HG03045 (cell line): ENCODE results near the gene CCDC141.

Experiments
- ATAC-seq: cut with Tn5 transposase; IDR thresholded peaks from one replicate; pipeline ENCODE4 v1.9.1; 2021; ENCODE audit warnings: mild to moderate bottlenecking, moderate library complexity; ENCODE audit not compliant: unreplicated experiment

Gene CCDC141

DNA sequence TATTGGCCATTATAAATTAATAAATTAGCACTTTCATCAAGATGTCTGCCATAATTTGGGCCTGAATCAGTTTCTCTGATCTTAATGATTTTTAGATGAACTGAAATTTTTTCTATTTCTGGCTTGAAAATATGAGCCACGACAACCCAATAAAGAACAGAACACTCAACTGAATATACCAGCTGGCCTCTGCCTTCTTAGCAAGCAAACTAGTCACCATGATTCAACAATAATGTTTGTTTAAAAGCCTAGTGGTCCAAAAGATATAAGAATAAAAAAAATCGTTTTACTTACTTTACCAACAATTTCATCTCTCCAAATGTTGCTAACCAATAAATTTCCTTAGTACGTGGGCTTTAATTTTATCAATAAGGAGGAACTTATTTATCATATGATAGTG lies 176.0 kb downstream of the CCDC141 start:
- no peak for ATAC-seq

DNA sequence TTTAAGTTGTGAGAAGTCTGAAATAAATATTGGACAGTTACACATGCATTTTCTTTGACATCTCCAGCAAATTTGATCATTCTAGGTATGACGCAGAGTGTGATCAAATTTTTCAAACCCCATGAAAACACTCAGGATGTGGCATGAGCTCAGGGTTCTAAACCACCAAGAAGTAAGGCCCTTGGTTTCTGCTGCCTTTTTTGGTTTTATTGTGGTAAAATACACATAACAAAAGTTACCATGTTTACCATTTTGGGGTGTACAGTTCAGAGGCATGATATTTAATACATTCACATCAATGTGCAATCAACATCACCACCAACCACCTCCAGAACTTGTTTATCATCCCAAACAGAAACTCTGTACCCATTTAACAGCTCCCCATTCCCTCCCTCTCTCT lies 178.4 kb downstream of the CCDC141 start:
- no peak for ATAC-seq

DNA sequence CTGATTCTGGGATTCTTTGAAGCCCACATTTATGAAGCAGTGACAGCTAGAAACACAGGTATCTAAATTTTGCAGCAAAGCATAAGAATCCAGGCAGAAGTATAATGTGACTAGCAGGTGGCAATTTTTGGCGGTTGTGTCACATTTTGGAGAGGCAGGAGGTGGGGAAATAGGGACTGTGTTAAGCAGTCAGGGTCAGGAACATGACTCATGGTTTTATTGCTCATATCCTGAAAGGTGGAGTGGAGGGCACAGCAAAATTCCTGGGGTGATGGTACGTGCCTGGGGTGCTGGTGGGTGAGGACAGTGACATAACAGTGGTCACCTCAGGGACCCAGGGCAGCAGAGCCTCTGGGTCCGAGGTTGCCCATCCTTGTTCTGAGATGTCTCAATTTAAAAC lies 179.2 kb downstream of the CCDC141 start:
- ATAC-seq = no peak

DNA sequence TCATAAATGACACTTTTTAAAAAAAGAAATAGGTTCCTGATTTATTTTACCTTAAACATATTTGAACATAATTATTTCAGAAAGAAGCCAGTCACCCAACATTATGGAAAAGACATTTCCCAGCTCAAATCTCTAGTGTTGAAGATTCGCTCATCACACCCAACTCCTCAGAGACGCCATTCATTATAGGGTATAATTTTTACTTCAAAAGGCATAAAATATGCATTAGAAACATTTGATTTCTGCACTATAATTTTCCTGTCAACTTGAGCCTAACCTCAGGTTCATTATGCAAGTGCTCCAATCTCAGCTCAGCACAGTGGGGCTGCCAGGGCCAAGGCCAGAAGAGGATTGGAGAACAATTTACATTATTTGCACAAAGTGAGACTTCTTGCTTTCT lies 183.9 kb downstream of the CCDC141 start:
- ATAC-seq = no peak

DNA sequence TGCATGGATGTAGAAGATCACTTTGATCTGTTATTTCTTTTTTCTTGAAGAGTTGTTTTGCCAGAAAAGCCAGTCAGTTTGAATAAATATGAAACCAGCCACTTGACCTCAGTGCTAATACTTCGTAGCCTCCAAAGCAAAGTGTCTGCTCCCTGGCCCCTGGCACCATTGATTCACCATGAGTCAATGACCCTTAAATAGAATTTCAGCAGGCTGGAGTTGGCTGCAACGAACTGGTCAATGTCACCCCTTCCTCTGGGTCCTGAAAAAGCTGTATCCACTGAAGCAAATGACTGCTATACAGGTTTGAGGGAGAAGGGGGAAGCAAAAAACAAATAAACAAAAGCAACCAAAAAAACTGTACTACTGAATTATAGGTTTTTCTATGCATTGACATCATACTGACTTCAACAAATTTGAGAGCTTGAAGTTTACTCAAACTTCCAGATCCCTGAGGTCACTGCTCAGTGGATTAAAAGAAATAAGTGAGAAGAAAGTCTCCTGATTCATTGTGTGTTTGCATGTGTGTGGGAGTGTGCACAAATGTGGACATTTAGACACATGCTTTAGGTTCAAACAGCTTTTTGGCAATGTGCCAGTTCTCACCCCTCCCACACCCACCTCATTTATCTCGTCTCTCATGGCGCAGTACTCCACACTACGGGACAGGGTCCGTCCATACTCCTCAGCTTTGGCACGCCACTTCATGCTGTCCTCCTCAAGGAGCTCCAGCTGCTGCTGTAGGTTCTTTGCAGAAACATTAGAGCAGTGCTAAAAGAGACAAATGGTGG lies 184.6 kb downstream of the CCDC141 start:
- no peak for ATAC-seq

DNA sequence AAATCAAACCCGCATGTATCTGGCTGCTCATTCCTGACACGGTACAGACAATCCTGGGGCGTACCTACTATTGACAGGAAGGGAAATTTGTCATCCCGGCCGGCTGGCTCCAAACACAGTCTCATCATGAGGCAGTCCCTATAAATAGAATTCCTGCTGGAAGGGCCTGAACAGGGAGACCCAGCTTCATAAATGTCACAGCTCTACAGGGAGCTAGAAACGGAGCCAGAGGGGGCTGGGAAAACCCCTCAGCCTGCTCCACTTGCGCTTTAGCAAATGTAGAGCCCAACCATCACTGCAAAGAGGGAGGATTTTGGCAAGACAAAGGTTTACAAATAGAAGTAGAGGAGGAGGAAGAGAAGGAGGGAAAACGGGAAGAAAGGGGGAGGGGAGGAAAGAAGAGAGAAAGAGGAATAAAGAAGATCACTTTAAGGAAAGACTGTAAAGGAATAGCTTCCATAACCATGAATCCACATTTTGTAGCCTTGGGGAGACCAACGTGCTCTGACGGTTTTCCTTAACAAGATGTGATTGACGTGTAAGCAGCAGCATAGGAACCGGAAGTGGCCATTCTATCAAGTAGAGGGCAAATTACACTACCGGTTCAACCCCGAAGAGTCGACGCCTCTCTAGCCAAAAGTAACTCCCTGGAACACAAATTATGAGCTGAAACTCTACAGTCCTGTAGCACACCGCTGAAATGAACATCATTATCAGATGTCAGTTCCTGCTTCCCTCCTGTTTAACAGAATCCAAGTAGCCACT lies 185.9 kb downstream of the CCDC141 start:
- no peak for ATAC-seq

DNA sequence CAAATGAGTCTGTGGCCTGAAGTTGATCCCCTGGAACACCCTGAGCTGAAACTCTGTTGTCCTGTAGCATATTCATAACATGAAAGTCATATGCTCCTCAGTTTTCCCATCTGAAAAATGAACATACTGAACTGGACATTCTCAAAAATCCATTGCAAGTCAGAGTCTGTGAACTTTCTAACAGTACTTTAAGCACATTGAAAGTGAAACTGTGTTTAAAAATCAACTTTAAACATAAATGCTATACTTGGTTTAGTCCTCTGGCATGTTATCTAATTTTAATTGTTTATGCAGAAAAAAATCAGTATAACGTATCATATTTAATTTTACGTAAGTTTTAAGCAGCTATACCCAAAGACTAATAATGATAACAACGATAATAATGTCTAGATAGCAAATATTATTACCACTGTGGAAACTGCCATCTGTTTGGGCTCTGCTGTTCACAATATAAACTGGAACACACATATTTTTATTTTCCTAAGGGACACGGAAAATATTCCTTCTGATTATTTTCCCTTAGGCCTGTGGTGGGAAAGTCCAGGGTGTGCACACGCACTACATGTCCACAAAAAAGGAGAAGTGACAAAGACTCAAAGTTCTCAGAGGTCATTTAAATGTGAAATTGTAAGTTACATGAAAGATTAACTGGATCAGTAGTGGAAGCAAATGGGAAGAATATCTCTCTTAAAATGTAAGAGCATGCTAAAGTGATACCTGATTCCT lies 186.6 kb downstream of the CCDC141 start:
- no peak for ATAC-seq

DNA sequence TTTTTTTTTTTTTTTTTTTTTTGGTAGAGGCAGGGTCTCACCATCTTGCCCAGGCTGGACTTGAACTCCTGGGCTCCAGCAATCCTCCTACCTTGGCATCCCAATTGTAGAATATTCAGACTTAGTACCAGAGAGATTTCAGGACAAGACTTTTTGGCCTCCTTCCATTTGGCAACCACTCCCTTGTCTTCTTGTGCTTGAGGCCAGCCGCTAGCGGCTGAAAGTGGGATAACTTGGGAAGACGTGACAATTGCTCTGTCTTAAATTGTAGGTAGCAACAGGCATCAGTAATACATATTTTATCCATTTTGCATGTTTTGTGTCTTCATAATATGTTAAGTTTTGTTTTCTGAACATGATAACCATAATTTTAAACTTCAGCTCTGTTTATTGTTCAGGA lies 189.4 kb downstream of the CCDC141 start:
- ATAC-seq = no peak

DNA sequence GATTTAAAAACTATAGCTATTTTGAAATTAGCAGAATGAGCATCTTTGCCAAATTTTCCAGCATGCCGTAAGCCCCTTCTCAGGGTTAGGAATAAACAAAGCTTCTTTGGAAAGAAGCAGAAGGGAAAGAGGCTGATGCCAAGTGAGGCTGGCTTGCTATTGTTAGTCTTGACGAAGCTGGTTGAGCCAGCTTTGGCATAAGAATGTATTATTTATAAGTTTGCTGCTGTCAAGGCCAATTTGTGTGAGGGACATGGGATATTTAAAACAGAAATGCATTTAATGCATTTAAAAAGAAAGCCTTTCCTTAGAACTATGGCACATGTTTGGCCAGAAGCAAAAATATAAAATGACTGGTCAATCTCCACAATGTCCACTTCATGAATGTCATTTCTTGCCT lies 190.2 kb downstream of the CCDC141 start:
- ATAC-seq = no peak

DNA sequence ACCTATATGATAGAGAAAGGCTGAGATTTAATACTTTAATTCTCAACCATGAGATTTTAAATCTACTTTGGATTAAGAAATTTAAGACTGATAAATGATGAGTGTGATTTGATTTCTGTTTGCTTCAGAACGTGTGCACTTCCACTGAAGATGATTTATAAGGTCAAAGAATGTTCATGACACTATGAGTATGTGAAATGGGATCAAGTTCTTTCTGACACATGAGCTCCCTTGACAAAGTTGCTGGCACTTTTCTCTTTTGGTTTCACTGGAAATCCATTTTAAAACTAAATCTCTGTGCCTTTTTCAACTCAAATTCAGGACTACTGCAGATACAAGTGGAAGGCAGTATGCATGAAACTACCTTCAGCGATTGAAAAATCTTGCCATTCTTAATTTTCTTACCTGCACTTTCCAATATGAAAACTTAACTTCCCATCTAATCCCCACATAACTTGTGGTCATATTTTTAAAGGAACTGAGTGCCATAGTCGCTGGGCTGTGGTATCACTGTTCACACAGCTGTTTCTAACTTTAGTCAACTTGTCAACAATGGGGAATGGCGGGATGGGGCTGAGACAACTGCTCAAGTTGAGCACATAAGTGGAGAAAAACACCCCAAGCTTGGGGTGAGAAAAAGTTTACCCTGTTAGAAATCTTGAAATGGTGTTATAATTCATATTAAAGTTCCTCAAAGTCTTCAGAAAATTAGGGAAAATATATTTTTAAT lies 190.9 kb downstream of the CCDC141 start:
- ATAC-seq = no peak

DNA sequence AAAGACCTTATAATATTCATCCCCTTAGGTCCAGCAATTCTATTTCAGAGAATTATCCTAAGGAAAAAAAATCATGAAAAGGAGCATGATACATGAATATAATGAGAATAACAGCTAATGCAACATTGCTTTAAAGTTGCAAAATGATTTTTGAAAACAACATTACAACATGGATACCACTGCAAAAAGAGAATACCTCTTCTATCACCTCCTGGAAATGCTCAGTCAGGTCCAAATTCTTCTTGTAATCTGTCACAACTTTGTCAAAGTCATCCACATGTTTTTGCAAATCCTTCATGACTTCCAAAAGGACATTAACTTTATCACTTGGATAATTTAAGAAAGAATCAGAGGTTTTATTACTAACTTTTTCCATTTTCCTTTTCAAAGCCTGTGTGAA lies 194.8 kb downstream of the CCDC141 start:
- no peak for ATAC-seq

DNA sequence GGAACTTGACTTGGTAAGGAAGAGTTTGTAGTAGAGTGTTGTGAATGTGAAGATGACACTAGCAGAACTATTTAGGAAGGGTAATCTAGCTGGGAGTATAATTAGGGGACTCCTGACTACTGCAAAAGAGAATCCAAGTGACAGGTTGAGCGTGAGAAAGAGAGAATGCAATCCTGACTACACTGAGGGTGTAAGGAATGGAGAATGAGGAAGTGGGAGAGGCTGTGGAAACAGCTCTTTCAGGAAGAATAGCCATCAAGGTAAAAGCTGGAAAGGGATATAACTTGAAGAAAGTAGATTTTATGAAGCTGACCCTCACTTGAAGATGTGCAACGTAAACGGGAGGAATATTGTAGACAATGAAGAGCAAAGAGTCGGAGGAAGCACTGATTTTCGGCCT lies 201.6 kb downstream of the CCDC141 start:
- no peak for ATAC-seq

DNA sequence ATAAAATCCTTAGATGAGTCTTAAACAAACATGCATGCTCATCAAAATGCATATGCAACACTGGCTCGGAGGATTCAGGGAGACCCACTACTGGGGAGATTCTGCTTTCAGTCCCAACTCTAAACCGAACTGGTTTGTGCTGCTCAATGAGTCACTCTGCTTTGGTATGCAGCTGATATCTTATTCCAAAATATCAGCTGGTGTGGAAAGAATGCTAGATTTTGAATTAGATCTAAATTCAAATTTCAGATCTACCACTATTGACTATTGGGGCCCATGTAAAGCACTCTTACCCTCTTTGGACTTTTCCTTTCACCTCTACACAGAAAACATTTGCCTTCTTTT lies 203.5 kb downstream of the CCDC141 start:
- ATAC-seq = no peak

DNA sequence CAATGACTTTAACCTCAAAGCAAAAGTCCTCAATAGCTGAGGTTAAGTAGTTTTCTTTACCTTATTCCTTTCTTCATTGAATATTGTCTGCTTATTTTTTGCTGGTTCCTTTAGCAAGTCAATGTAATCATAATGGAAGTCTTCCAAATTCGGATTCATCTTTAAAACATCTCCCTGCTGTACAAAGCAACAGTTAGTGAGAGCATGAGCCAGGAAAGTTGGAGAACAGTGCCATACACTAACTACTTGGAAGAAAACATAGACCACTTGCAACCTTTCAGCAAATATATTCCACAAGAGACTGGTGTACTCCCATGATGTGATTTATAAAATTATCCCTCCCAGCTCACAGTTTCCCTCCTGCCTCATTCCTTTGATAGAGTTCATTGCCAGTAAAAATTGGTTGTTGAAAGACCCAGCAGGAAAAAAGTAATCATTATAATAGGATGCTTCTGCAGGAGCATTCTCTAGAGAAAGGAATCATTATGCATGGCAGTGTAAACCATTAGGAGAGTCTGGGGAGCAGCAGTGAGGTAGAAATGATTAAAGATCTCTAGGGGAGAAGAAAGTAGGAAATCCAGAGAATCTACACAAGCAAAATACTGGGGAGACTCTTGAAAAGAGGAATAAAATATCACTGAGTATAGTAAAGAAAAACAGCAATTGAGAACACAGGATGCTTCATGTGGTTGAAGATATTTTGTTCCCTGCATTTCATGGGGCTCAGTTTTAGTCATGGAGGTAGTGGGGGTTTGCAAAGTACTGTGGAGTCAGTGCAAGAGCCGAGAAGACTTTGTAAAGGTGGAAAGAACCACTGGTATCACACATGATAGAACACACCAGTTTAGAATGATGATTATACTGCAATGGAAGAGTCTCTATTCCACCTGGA lies 204.1 kb downstream of the CCDC141 start:
- no peak for ATAC-seq

DNA sequence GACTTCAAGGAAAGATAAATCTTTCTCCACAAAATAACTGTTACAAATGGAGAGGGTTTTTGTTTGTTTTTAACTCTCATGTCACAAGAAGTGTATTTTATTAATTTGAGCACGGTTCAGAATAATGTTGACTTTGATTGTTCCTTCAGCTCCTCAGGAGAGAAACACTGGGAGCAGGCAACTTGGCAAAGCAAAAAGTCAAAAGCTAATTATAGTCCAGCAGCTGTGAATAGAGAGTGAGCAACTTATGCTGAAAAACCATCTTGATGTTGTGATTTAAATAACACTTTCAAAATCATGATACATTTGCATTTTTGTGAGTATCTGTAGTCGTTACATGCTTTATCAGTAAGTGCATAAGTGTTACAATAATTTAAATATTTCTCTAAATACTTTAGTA lies 205.2 kb downstream of the CCDC141 start:
- ATAC-seq = no peak

DNA sequence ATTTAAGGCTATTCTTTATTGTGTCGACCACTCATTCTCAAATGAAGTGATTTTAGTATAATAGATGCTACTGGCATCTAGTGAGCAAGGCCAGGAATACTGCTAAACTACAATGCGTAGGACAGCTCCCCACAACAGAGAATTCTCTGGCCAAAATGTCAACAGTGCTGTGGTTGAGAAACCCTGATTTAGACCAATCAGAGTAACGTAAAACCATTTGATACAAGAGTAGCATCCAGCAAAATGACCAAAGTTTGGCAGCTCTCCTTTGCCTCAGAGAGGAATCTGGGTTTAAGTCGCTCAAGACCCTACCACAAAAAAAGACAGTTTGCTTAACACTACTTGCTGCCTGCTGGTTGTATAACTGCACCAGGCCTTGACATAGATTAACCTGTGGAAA lies 205.7 kb downstream of the CCDC141 start:
- ATAC-seq = no peak

DNA sequence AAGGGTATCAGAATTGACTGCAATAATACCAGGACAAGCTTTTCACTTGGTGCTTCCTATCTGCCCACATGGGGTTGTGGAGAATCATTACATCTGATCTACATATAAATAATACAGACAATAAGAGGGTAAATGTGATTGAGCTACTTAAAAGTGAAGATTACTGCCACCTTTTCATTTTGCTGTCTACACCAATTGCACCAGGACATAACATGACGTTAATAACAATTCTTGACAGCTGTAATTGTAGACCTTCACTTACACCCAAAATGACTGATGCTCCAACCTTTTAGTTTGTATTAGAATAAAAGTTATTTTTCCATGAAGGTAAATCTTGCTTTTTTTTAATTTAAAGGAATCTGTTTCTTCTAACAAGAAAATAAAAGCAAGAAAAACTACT lies 206.2 kb downstream of the CCDC141 start:
- no peak for ATAC-seq

DNA sequence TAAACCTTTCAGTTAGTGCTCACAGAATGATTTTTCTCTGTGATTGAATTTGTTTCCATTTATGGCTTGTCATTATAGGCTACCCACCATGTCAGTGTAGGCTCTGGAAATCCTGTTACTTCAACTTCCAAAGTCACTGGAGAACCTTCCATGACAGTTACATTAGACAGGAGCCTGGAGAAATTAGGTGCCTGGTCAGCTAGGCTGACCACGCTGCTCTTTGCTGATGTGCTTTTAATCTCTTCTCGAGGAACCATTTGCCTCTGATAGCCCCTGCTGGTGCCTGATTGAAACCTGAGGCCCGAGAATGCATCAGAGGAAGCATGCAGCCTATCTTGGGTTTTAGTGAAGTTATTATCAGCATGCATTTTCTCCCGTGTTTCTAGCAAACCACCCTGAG lies 213.1 kb downstream of the CCDC141 start:
- no peak for ATAC-seq

DNA sequence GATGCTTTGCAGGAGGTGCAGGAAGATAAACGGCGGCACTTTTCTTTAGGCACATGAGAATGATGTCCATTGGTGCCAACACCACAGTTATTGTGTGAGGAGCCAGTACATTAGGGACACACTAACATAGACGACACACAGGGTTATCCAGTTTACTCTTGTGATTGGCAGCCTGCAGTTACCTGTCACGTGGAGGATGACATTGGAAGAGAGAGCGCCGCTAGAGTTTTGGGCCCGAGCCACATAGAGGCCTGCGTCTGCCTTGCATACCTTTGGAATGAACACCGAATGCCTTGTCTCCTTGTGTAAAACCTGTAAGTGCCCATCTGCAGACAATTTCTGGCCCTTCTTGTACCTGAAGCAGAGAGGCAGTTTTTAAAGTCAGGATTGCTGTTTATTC lies 215.9 kb downstream of the CCDC141 start:
- no peak for ATAC-seq

DNA sequence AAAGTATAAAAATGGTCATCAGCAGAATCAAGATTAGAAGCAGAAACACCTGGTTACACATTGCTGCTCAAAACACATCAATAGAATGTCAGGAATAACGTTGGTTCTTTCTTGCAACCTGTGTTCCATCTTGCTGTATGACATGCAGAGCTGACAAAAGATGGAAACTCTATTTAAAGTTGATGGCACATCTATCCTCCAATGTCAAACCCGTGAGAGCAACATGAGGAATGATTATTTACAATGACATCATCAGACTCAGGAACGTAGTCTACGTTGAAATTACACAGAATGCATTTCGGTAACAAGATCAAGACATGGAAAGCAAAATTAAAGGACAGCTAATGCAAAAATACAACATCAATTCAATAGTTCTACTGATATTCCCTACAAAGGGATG lies 216.6 kb downstream of the CCDC141 start:
- ATAC-seq = no peak
